Ureter (tissue), 1 donor: Measurements from ENCODE around the gene CCDC60. TPM values are rescaled to one million over a fixed set of nuclear protein-coding genes. Genes with fewer than 3 reads are reported as not detected.

Experiments
- DNase-seq: peaks from one replicate; pipeline ENCODE4 v3.0.0-alpha.2; 2020; ENCODE audit warnings: low spot score
- total RNA-seq: library from RNA; stranded (reverse); gene quantifications from one replicate; pipeline ENCODE4 v1.2.4, GENCODE V29; 2023
- donor health status: DM: yes; HTN: yes; CAD: no.

CCDC60 gene, protein sequence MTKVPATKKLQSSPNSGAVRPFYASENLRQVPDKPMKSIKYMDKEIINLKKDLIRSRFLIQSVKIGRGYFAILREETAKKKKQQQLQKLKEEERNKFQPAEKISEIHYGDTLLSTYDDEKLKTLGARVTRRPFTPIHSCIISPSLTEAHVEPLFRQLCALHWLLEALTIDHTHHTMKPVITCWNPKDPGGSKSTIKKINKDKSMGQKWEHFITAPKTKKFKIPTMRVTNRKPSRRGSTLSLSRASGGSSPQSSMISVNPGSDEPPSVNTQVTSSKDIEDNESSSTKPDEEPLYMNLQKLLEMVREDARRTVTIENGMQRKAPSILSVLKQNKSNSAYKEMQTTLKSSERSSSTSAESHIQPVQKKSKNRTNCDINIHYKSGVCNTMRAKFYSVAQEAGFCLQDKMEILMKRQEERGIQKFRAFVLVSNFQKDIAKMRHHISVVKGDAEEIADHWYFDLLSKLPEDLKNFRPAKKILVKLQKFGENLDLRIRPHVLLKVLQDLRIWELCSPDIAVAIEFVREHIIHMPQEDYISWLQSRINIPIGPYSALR
- total RNA-seq, result 4.8 TPM

DNA sequence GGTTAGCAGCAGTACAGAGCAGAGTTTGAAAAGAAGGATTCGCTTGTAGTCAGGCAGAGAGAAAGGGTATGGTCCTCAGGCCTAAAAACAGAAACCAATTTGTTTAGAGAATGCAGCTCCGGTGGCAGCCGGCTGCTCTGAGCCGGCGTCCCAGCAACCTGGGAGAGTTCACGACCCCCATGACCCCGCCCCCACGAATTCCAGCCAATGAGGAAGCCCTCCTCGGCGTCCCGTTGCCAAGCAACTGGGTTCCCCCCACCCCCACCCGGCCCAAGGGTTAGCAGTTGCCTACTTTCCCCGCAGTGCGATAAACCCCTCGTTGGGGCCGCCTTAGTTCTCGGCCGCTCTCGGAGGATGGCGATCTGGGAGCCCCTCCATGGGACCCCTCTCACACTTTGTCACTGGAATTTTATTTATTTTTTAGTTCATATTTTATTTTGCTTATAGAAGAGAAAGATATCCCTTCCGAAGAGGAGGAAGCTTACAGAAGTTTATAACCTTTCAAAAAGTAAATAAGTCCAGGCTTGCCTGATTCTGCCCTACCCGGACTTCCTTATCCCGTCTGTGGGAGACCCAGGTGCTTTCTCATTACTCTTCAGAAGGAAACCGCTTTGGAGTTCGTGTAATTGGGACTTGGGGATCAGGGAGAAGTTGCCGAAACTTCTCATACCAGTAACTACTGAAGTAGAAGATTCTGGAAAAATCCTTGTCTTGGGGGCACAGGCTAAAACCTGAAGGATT, at the start of gene CCDC60:
CCDC60 (plus strand) TSS at position 300 of the 741 bp plus-strand sequence. CDS start 448 bp downstream, outside the sequence.
- DNase-seq, result peak; percentile 68

DNA sequence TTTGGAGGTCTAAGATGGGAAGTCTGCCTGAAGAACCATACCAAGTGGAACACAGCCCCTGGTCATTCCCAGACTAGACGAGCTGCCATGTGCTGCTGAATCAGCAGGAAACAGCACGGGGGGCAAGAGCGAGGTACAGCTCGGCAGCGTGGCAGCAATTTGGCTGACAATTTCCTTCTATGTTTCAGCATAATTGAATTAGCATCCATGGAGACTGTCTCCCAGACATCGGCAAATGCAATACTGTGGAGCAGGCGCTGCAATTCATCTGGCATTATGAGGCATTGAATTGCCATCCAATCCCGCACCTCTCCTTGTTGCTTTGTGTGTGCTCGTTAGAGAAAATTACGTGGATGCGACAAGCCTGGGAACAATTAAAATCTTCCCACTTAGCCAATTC, 46.0 kb upstream of the CCDC60 start:
- DNase-seq, result no peak

GRCh38 chr12:119292893-119293630, 41.5 kb upstream of the CCDC60 start:
- no peak for DNase-seq

- DNase-seq, result no peak
Observed at GRCh38 chr12:119294211-119294610, 40.3 kb upstream of the CCDC60 start.

GRCh38 chr12:119296535-119296934, 38.0 kb upstream of the CCDC60 start:
- DNase-seq, result no peak

- no peak for DNase-seq
Observed at GRCh38 chr12:119299130-119299529, 35.4 kb upstream of the CCDC60 start.

DNA sequence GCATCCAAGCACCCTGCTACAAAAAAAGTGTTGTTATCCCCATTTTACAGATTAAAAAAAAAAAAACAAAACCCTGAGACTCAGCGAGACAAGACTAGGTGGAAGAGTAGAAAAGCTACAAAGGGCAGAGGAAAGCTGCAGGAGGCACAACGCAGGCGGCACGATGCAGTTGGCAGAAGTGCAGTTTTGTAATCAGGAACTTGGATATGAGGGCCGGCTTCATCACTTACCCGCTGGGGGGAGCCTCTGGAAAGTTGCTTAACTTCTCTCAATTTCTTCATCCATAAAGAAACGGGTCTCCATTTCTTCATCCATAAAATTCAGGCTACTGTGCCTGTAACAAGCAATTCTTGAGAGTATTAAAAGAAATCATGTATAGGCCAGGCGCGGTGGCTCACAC, 33.1 kb upstream of the CCDC60 start:
- no peak for DNase-seq

DNA sequence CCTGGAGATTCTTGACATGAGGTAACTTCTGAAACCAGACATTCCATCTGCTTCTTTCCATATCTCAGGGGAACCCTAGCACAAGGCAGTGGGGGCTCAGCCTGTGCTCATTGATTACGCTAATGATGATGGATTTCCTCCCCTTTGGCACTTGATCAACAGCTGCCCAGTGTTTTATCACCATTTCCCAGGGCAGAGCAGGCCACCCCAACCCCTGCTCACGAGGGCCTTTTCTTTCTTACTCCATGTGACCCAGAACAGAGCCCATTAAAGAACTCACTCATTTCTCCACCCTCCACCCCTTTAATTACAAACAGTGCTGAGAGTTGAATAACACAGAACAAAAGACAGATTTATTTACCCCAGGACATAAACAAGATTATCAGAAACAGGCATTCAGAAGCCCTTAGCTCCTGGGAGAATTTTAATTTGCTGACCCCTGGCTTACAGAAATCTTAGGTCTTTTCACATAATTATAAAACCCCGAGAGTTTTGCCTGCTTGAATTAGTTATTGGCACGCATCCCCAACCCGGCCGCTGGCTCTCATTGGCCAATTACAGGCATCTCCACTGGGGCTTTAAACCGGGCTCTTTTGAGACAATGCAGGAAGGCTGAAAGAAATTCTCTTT, 32.0 kb upstream of the CCDC60 start:
- no peak for DNase-seq

DNA sequence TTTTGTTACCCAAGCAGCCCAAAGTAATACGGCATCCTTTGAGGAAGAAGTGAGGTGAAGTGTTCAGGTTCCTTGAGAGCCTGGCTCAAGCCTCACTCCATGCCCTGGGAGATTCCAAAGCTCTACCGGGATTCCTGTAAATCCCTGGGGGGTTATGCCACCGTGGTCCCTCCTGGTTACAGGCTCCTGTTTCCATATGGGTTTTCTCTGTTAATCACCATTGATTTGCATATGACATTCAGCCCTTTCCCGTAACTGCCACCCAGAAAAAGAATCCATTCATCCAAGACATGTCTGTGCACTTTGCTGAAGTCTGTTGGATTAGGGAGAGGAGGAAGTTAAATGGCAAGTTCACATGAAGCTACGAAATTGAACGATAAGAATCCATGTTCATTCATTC, 27.9 kb upstream of the CCDC60 start:
- DNase-seq, result no peak

DNA sequence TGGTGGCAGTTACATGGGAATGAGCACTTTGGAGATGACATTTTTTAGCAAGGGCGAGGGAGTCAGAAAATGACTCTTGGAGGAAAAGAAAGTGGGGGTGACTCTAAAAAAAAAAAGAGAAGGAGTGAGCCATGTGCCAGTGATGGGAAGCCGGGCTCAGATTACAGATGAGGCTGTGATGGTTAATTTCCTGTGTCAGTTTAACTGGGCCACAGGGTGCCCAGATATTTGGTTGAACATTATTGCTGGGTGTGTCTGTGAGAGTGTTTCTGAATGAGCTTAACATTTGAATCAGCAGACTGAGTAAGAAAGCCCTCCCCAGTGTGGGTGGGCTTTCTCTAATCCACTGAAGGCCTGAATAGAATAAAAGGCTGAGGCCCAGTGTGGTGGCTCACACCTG, 26.8 kb upstream of the CCDC60 start:
- no peak for DNase-seq

DNA sequence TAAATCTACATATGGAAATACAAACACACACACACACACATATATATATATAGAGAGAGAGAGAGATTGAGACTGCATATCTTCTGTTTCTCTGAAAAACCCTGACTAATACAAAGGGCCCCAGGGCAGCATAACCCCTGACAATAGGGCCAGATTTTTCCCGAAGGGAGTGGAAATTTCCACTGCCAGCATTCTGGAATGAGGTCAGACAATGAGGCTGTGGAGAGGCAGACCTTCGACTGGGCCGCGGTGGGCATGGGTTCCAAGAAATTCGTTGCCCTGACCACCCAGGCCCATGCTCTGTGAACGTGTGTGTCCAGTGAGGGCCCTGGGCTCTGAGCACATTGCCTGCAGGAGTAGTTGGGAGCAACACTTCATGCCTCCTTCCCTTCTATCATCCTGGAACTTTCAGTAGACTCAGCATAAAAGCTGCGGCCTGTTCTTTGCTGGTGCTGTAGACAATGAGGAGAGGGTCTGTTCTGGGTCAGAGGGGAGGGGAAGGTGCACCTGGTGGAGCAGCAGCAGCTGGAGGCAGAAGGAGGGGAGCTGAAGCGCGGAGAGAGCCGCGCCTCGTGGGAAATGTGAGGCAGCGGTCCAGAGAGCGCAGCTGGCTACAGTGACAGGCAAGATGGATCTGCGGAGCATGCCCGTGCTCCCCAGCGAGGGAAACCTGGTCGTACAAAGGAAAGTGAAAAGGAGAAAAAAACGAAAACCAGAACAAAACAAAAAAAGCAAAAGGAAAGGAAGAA, 25.6 kb upstream of the CCDC60 start:
- no peak for DNase-seq

- DNase-seq, result no peak
Observed at GRCh38 chr12:119311878-119312277, 22.7 kb upstream of the CCDC60 start.

GRCh38 chr12:119312904-119313303, 21.6 kb upstream of the CCDC60 start:
- no peak for DNase-seq

DNA sequence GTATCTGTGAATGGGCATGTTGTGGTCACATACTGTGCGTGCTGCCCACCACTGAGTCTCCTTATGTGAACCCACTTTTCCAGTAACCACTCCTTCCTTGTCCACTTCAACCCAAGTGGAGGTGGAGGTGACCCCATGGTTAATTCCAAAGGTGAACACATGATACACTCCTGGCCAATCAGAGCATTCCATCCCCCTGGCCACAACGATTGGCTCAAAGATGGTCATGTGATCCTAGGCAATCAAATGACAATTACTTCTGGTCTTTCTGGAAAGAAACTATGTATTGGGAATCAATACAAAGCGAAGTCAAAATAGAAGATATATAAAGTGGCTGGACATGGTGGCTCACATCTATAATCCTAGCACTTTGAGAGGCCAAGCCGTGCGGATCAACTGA, 20.2 kb upstream of the CCDC60 start:
- no peak for DNase-seq

DNA sequence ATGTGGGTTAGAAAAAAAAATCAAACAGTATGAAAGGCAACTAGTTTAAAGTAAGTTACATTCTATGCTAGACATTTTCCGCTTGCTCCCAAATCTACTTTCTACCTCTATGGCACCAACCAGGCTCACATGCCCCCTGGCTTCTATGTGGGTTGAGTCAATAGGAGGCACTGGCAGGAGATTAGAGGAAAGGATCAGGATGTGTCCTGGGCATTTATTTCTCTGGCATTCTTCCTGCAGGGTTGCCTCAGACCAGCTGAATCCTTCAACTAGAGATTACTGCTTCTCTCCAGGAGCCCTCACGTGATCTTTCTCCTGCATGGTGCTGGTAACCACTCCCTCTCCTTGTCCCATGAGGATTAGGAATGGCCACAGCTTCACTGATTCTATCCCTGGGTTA, 14.9 kb upstream of the CCDC60 start:
- no peak for DNase-seq

GRCh38 chr12:119320678-119321077, 13.9 kb upstream of the CCDC60 start:
- no peak for DNase-seq

DNA sequence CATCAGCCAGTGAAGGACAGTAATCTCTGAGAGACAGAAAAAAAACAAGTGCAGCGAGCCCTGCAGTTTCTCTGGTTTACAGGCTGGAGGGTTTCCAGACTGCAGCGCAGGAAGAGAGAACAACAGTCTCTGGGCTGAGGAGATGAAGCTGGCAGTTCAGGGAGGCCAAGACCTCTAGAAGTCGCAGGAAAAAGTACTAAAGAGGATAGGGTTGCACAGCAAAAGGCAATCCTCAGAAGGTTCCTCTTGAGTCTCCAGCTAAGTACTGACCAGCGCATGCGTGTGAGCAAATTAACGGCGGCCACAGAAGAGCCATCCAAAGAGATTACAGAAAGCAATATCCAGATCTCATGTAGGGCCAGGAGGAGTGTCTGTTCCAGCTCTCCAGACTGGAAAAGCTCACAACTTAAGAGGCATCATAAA, 12.2 kb upstream of the CCDC60 start:
- DNase-seq, result no peak

- DNase-seq, result no peak
Observed at GRCh38 chr12:119325813-119326212, 8.7 kb upstream of the CCDC60 start.

GRCh38 chr12:119326341-119326740, 8.2 kb upstream of the CCDC60 start:
- DNase-seq, result no peak

DNA sequence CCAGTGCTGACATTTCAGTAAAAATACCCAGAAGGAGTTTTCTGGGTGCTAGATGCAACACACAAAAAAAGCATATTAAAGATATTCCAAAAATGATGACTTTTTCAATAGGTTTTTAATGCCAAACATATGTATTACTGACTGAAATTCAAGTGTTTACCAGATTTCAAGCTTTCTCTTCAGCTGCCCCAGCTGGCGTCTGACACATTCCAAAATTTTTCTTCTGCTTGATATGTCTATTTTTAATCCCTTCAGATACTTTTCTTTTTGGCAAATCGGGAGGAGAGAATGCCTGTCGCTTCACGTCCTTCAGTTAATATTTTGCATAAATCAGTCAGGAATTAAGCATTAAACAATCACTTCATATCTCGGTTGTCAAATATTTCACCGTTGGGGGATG, 7.1 kb upstream of the CCDC60 start:
- DNase-seq, result no peak

- no peak for DNase-seq
Observed at GRCh38 chr12:119328111-119328510, 6.4 kb upstream of the CCDC60 start.
